H1 (cell line): ENCODE measurements around the gene MBD3L5. TPM values are rescaled to one million over a fixed set of nuclear protein-coding genes. Genes with fewer than 3 reads are reported as not detected.

Experiments used
- CTCF ChIA-PET: fragments of 300-600 bp; sonication (Branson Sonifier 250); formaldehyde crosslinking; loops from one replicate; lab custom pipeline; 2021; ENCODE audit not compliant: partially characterized antibody; lab: Charles Lee
- POLR2A ChIA-PET: fragments of 300-600 bp; sonication (Branson Sonifier 250); formaldehyde crosslinking; loops from one replicate; lab custom pipeline; 2021; ENCODE audit warnings: inconsistent platforms; ENCODE audit not compliant: partially characterized antibody; lab: Charles Lee
- DNase-seq, 2 experiments: peaks; one replicate each; pipeline versions ENCODE4 v3.0.0 to v3.0.0-alpha.2; 2010 to 2022; ENCODE audit warnings: low spot score in 2 of 2, low read depth in 1 of 2, mixed read lengths in 1 of 2
- FAIRE-seq: peaks from 2 replicates; lab custom pipeline; 2011; peaks lifted over from hg19 to GRCh38; lab: Jason Lieb, UNC
- H2AFZ ChIP-seq: 2 replicates; pipeline ENCODE4 v1.8.1; 2012; ENCODE audit warnings: low read length, inconsistent platforms
- H2AK5ac ChIP-seq: 2 replicates; pipeline ENCODE4 v1.6.1; 2013; ENCODE audit warnings: low read depth, low read length
- H2BK120ac ChIP-seq: replicated peaks from 2 replicates; pipeline ENCODE3; 2013; ENCODE audit warnings: low read depth, low read length, inconsistent platforms
- H2BK12ac ChIP-seq: 2 replicates; pipeline ENCODE4 v1.6.1; 2013; ENCODE audit warnings: low read depth, low read length
- H2BK15ac ChIP-seq: 2 replicates; pipeline ENCODE4 v1.6.1; 2013; ENCODE audit warnings: low read length
- H2BK20ac ChIP-seq: 2 replicates; pipeline ENCODE4 v1.6.1; 2013; ENCODE audit warnings: low read length
- H2BK5ac ChIP-seq: 2 replicates; pipeline ENCODE4 v1.6.1; 2013; ENCODE audit warnings: low read depth, low read length
- H3K14ac ChIP-seq: 2 replicates; pipeline ENCODE4 v1.6.1; 2013; ENCODE audit warnings: inconsistent platforms; ENCODE audit not compliant: insufficient read length
- H3K18ac ChIP-seq: 2 replicates; pipeline ENCODE4 v1.6.1; 2013; ENCODE audit warnings: low read length; ENCODE audit errors: extremely low read depth
- H3K23ac ChIP-seq: 2 replicates; pipeline ENCODE4 v1.6.1; 2013; ENCODE audit warnings: inconsistent platforms; ENCODE audit not compliant: insufficient read length
- H3K23me2 ChIP-seq: 2 replicates; pipeline ENCODE4 v1.6.1; 2013; ENCODE audit warnings: low read depth, low read length
- H3K27ac ChIP-seq: 2 replicates; pipeline ENCODE4 v1.6.1; 2011; ENCODE audit warnings: low read depth, low read length, inconsistent platforms
- H3K27me3 ChIP-seq, 4 experiments: replicated peaks in 1 of 4; 1 replicate in 1 of 4; 2 replicates in 3 of 4; pipeline versions ENCODE4 v1.6.1 to v1.8.1; 2011 to 2013; ENCODE audit warnings: low read length in 3 of 4, mild to moderate bottlenecking in 3 of 4, inconsistent platforms in 2 of 4, mixed read lengths in 2 of 4, moderate library complexity in 1 of 4; ENCODE audit not compliant: control insufficient read depth in 3 of 4, insufficient read depth in 3 of 4; ENCODE audit errors: extremely low read depth in 1 of 4
- H3K36me3 ChIP-seq, 4 experiments: 2 replicates each; pipeline versions ENCODE4 v1.6.1 to v1.8.1; 2011 to 2013; ENCODE audit warnings: mild to moderate bottlenecking in 4 of 4, low read length in 3 of 4, moderate library complexity in 2 of 4, control low read depth in 1 of 4, inconsistent platforms in 1 of 4; ENCODE audit not compliant: insufficient read depth in 4 of 4, control insufficient read depth in 2 of 4
- H3K4ac ChIP-seq: replicated peaks from 2 replicates; pipeline ENCODE3; 2013; ENCODE audit warnings: low read length, low read depth, mixed read lengths, inconsistent platforms; ENCODE audit not compliant: insufficient read length
- H3K4me1 ChIP-seq, 4 experiments: replicated peaks in 1 of 4; 1 replicate in 1 of 4; 2 replicates in 3 of 4; pipeline versions ENCODE4 v1.6.1 to v1.8.1; 2011 to 2013; ENCODE audit warnings: low read length in 3 of 4, inconsistent platforms in 2 of 4, mixed read lengths in 1 of 4; ENCODE audit not compliant: insufficient read depth in 4 of 4, control insufficient read depth in 3 of 4
- H3K4me2 ChIP-seq, 2 experiments: 2 replicates each; pipeline versions ENCODE4 v1.6.1 to v1.8.1; 2011 to 2013; ENCODE audit warnings: low read depth in 2 of 2, low read length in 2 of 2, control low read depth in 1 of 2, inconsistent platforms in 1 of 2, mild to moderate bottlenecking in 1 of 2; ENCODE audit not compliant: insufficient read depth in 1 of 2
- H3K4me3 ChIP-seq, 4 experiments: fragments of 200-600, 300-600 bp in 1 of 4; sonication (generic), shearing (Covaris generic), sonication (Bioruptor Twin) in 1 of 4; 2 replicates each; pipeline versions ENCODE4 v1.5.1 to v1.8.1; 2011 to 2016; ENCODE audit warnings: low read length in 4 of 4, low read depth in 3 of 4, control low read depth in 2 of 4, inconsistent platforms in 2 of 4, mild to moderate bottlenecking in 2 of 4, mixed read lengths in 1 of 4, moderate library complexity in 1 of 4; ENCODE audit not compliant: insufficient read depth in 2 of 4; ENCODE audit errors: extremely low read depth in 1 of 4
- H3K56ac ChIP-seq: replicated peaks from 2 replicates; pipeline ENCODE3; 2013; ENCODE audit warnings: low read depth, mild to moderate bottlenecking, mixed read lengths, low read length, inconsistent platforms; ENCODE audit not compliant: insufficient read length
- H3K79me1 ChIP-seq: 2 replicates; pipeline ENCODE4 v1.6.1; 2013; ENCODE audit warnings: low read depth, low read length, control low read depth
- H3K79me2 ChIP-seq, 2 experiments: 2 replicates each; pipeline versions ENCODE4 v1.6.1 to v1.8.1; 2012 to 2013; ENCODE audit warnings: low read length in 2 of 2, mild to moderate bottlenecking in 2 of 2, inconsistent platforms in 1 of 2; ENCODE audit not compliant: insufficient read depth in 2 of 2, control insufficient read depth in 1 of 2
- H3K9ac ChIP-seq, 4 experiments: replicated peaks in 1 of 4; 1 replicate in 1 of 4; 2 replicates in 3 of 4; pipeline versions ENCODE4 v1.6.1 to v1.8.1; 2011 to 2013; ENCODE audit warnings: low read depth in 3 of 4, low read length in 3 of 4, control low read depth in 2 of 4, mild to moderate bottlenecking in 2 of 4, moderate library complexity in 2 of 4, inconsistent platforms in 1 of 4; ENCODE audit errors: extremely low read depth in 1 of 4
- H3K9me3 ChIP-seq, 2 experiments: 2 replicates each; pipeline versions ENCODE4 v1.6.1 to v1.8.1; 2012 to 2013; ENCODE audit warnings: mild to moderate bottlenecking in 2 of 2, moderate library complexity in 2 of 2, control low read depth in 1 of 2, inconsistent platforms in 1 of 2, low read depth in 1 of 2, low read length in 1 of 2, mixed read lengths in 1 of 2; ENCODE audit not compliant: insufficient read depth in 2 of 2
- H4K20me1 ChIP-seq, 2 experiments: replicated peaks in 1 of 2; 2 replicates each; pipeline versions ENCODE3 to v1.8.1; 2011 to 2013; ENCODE audit warnings: inconsistent platforms in 2 of 2, low read length in 2 of 2, mild to moderate bottlenecking in 1 of 2; ENCODE audit not compliant: insufficient read depth in 2 of 2, control insufficient read depth in 1 of 2
- H4K5ac ChIP-seq: 2 replicates; pipeline ENCODE4 v1.6.1; 2013; ENCODE audit warnings: low read length, low read depth, mixed read lengths, inconsistent platforms; ENCODE audit not compliant: insufficient read length
- H4K8ac ChIP-seq: 2 replicates; pipeline ENCODE4 v1.8.0; 2013; ENCODE audit warnings: mild to moderate bottlenecking, moderate library complexity, low read length, inconsistent platforms; ENCODE audit not compliant: insufficient read depth; ENCODE audit errors: extremely low read depth
- H4K91ac ChIP-seq: replicated peaks from 2 replicates; pipeline ENCODE3; 2013; ENCODE audit warnings: low read length, mixed read lengths, inconsistent platforms; ENCODE audit not compliant: insufficient read length
- BACH1 ChIP-seq: IDR thresholded peaks from 2 replicates; pipeline ENCODE4 v1.6.1; 2012; ENCODE audit warnings: low read length, improper control_type of control experiment
- EP300 ChIP-seq, 2 experiments: IDR thresholded peaks; 1 replicate in 1 of 2; 2 replicates in 1 of 2; pipeline ENCODE4 v1.6.1; 2011 to 2012; ENCODE audit warnings: low read depth in 2 of 2, low read length in 2 of 2, mild to moderate bottlenecking in 2 of 2, borderline replicate concordance in 1 of 2, inconsistent platforms in 1 of 2, moderate library complexity in 1 of 2
- FOSL1 ChIP-seq: IDR thresholded peaks from 2 replicates; pipeline ENCODE4 v1.6.1; 2011; ENCODE audit warnings: mild to moderate bottlenecking, low read depth, low read length, moderate library complexity; ENCODE audit not compliant: insufficient read depth
- RAD21 ChIP-seq, 2 experiments: IDR thresholded peaks in 1 of 2; conservative IDR thresholded peaks in 1 of 2; 2 replicates each; pipeline ENCODE4 v1.6.1; 2011; ENCODE audit warnings: low read depth in 2 of 2, low read length in 2 of 2, improper control_type of control experiment in 1 of 2, inconsistent platforms in 1 of 2, mild to moderate bottlenecking in 1 of 2, moderate library complexity in 1 of 2
- RBBP5 ChIP-seq: IDR thresholded peaks from 2 replicates; pipeline ENCODE4 v1.7.1; 2012; ENCODE audit warnings: low read depth, mild to moderate bottlenecking, inconsistent platforms, low read length, moderate library complexity, borderline replicate concordance
- SP1 ChIP-seq: IDR thresholded peaks from 2 replicates; pipeline ENCODE4 v1.6.1; 2011; ENCODE audit warnings: low read depth, low read length
- TAF1 ChIP-seq: IDR thresholded peaks from 2 replicates; pipeline ENCODE4 v1.6.1; 2011; ENCODE audit warnings: mild to moderate bottlenecking, low read depth, low read length
- WGBS, 2 experiments: shearing (Covaris generic) in 1 of 2; methylation state at CpG; one replicate each; pipeline versions ENCODE4 v1.1.6 to v1.1.7; 2013 to 2015; ENCODE audit warnings: low lambda C conversion rate in 2 of 2, mixed read lengths in 2 of 2, inconsistent platforms in 1 of 2, low coverage in 1 of 2, missing lambda C conversion rate in 1 of 2; ENCODE audit not compliant: insufficient replicate concordance in 2 of 2, insufficient coverage in 1 of 2, insufficient read length in 1 of 2; ENCODE audit errors: extremely low coverage in 1 of 2, missing lambda C conversion rate in 1 of 2; 5-methylcytosine and 5-hydroxymethylcytosine counted together
- polyA plus RNA-seq, 7 experiments: library from polyadenylated mRNA; depleted of rRNA in 3 of 7; stranded (reverse) in 5 of 7; unstranded in 2 of 7; fragments of >200 nt in 5 of 7; fragments of 200-250 nt in 2 of 7; gene quantifications; 1 replicate in 5 of 7; 2 replicates in 1 of 7; 4 replicates in 1 of 7; pipeline versions ENCODE4 v1.2.1 to v1.2.3, GENCODE V29; 2011 to 2013; ENCODE audit warnings: missing spikeins in 2 of 7, mixed read lengths in 2 of 7
- total RNA-seq: library from RNA; stranded (reverse); fragmentation: NEBNext Ultra II Directional; extraction: Animal tissue kit (Norgen Biotek cat#: 25700); gene quantifications from 2 replicates; pipeline ENCODE4 v1.2.1, GENCODE V29; 2021

The MBD3L5 gene
- total and polyA plus RNA-seq, 2 of the 8 experiments (the other 6 are each of a cell fraction or from before 2014, with no cell fraction given) = not detected

DNA sequence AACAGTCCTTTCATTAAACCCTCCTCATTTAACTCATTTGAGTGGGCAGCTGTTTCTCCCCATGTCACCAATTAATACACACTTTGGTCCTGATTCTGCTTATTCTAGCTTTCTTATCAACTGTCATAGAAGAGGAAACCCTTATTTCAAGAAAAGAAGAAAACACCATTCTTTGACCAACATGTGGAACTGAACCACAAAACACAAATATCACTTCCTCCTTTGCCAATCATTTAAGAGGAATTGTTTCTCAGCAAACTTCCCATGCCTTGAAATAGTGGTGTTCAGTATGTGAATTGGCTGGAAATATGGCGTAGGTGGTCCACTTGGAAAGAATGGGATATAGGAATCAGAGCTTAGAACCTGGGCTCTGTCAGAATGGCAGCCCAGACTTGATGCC is 29.6 kb upstream of the MBD3L5 start:
- Histone ChIP-seq H3K4me2 (no peak overlapping the region), H4K5ac (no peak overlapping the region), H3K23me2 (no peaks in the 10 kb centered on the region), H3K27ac (no peak overlapping the region), H2BK5ac (no peak overlapping the region), H3K79me1 (no peaks in the 10 kb centered on the region), H2BK120ac (no peak overlapping the region), H3K14ac (no peak overlapping the region), H3K9ac (no peak overlapping the region), H3K9me3 (peaks cover 57 to 76% of the 10 kb centered on the region in 2 experiments), H2BK20ac (no peak overlapping the region), H3K36me3 (no peaks in the 10 kb centered on the region; a peak in 1 of 8 replicates), H4K8ac (no peak overlapping the region), H3K4me3 (no peak overlapping the region), H3K18ac (no peak overlapping the region), H4K91ac (no peak overlapping the region), H3K27me3 (no peaks in the 10 kb centered on the region), H3K23ac (no peak overlapping the region), H3K4me1 (no peaks in the 10 kb centered on the region), H2AK5ac (no peak overlapping the region), H2AFZ (no peak overlapping the region), H4K20me1 (no peaks in the 10 kb centered on the region), H2BK15ac (no peak overlapping the region), H3K79me2 (no peaks in the 10 kb centered on the region), H2BK12ac (no peak overlapping the region), H3K56ac (no peak overlapping the region), H3K4ac (no peak overlapping the region)
- TF ChIP-seq FOSL1 = no peak
- no peak for TF ChIP-seq BACH1
- TF ChIP-seq SP1 = no peak
- TF ChIP-seq TAF1 = no peak
- no peak for TF ChIP-seq EP300 (IDR thresholded peaks at IDR 0.05; ENCODE audit: borderline replicate concordance in 1 of 2, low read depth in 2 of 2, low read length in 2 of 2)
- no peak for TF ChIP-seq RBBP5
- no peak for TF ChIP-seq RAD21 (IDR thresholded peaks at IDR 0.05 in 1 of 2, conservative IDR thresholded peaks at IDR 0.05 in 1 of 2; ENCODE audit: low read depth in 2 of 2, low read length in 2 of 2)
- POLR2A ChIA-PET = interaction anchor here (0.6 kb wide), 1 partner anchor 23 kb away, joined by 3 read pairs; no protein-coding TSS in a partner anchor
- CTCF ChIA-PET = interaction anchor here (0.7 kb wide), 1 partner anchor 732 kb away, joined by 3 read pairs; no protein-coding TSS in a partner anchor
- DNase-seq (no peak), FAIRE-seq (no peak)
- 77% methylated on average over 1 of the region's 1 CpG; no CpG with 5 or more reads in 1 of the 2 experiments for WGBS, 2 experiments
